Measurements from ENCODE around the gene DOCK2. TPM values are rescaled to one million over a fixed set of nuclear protein-coding genes. Genes with fewer than 3 reads are reported as not detected.

DOCK2 gene
- total RNA-seq, 1 experiment from 2014 or later: 1.4 TPM

- Histone ChIP-seq H3K9me3 (ENCODE audit: control insufficient read depth, insufficient read depth, low read depth, low read length) (no peaks in the 10 kb centered on the region), H3K4me1 (ENCODE audit: control insufficient read depth, insufficient read depth, low read length) (no peaks in the 10 kb centered on the region), H3K27ac (ENCODE audit: low read length) (no peak overlapping the region), H3K36me3 (ENCODE audit: control insufficient read depth, insufficient read depth, low read length) (no peaks in the 10 kb centered on the region), H3K4me3 (ENCODE audit: low read depth in 2 of 2, low read length in 2 of 2) (no peak overlapping the region), H3K27me3 (ENCODE audit: control insufficient read depth, insufficient read depth, low read length) (no peaks in the 10 kb centered on the region)
- POLR2A ChIA-PET: no interaction called here
- CTCF ChIA-PET: no interaction called here
- no TSS peak for BruUV-seq (replicated peaks)
- no peak for ATAC-seq
- TF ChIP-seq REST (IDR thresholded peaks at IDR 0.05; ENCODE audit: insufficient read depth in 1 of 2, low read depth in 2 of 2, low read length in 1 of 2) (no peak), TCF7L2 (IDR thresholded peaks at IDR 0.05; ENCODE audit: low read depth, low read length) (no peak), CTCF (IDR thresholded peaks at IDR 0.05) (no peak), POLR2AphosphoS5 (IDR thresholded peaks at IDR 0.05; ENCODE audit: low read depth, low read length) (no peak), SIN3A (IDR thresholded peaks at IDR 0.05; ENCODE audit: borderline replicate concordance, insufficient read depth, low read depth, low read length) (no peak)
- DNase-seq (ENCODE audit: low read depth, low spot score): no peak
- intact Hi-C loops (cut with micrococcal nuclease; ENCODE audit: unreplicated experiment): no loop called here
- in situ Hi-C loops (cut with HindIII; ENCODE audit: low pct_unique_long_range_greater_than_20kb, low sequenced_read_pairs): no loop called here
These were observed 420.2 kb downstream of the DOCK2 start for GRCh38 chr5:170057311-170057710.

GRCh38 chr5:170059221-170059620 lies 422.1 kb downstream of the DOCK2 start:
- no peak for TF ChIP-seq POLR2AphosphoS5 (IDR thresholded peaks at IDR 0.05; ENCODE audit: low read depth, low read length)
- no peak for TF ChIP-seq SIN3A (IDR thresholded peaks at IDR 0.05; ENCODE audit: borderline replicate concordance, insufficient read depth, low read depth, low read length)
- TF ChIP-seq TCF7L2 (IDR thresholded peaks at IDR 0.05; ENCODE audit: low read depth, low read length): no peak
- no peak for TF ChIP-seq CTCF (IDR thresholded peaks at IDR 0.05)
- TF ChIP-seq REST (IDR thresholded peaks at IDR 0.05; ENCODE audit: insufficient read depth in 1 of 2, low read depth in 2 of 2, low read length in 1 of 2): no peak
- DNase-seq (ENCODE audit: low read depth, low spot score) (no peak), ATAC-seq (no peak)
- Histone ChIP-seq H3K9me3 (ENCODE audit: control insufficient read depth, insufficient read depth, low read depth, low read length) (no peaks in the 10 kb centered on the region), H3K27ac (ENCODE audit: low read length) (no peak overlapping the region), H3K36me3 (ENCODE audit: control insufficient read depth, insufficient read depth, low read length) (no peaks in the 10 kb centered on the region), H3K4me3 (ENCODE audit: low read depth in 2 of 2, low read length in 2 of 2) (no peak overlapping the region), H3K27me3 (ENCODE audit: control insufficient read depth, insufficient read depth, low read length) (no peaks in the 10 kb centered on the region), H3K4me1 (ENCODE audit: control insufficient read depth, insufficient read depth, low read length) (no peaks in the 10 kb centered on the region)
- ChIA-PET POLR2A (no interaction called here), CTCF (no interaction called here)
- in situ Hi-C loops (cut with HindIII; ENCODE audit: low pct_unique_long_range_greater_than_20kb, low sequenced_read_pairs): no loop called here
- intact Hi-C loops (cut with micrococcal nuclease; ENCODE audit: unreplicated experiment): no loop called here
- BruUV-seq (replicated peaks): no TSS peak
